ENCODE measurements around the gene CCN5. TPM values are rescaled to one million over a fixed set of nuclear protein-coding genes. Genes with fewer than 3 reads are reported as not detected.

The CCN5 gene
- total RNA-seq, 1 donor from 2014 or later, result not detected

GRCh38 chr20:44720997-44721784 lies 6.0 kb downstream of the CCN5 start:
- Mint-ChIP-seq H3K9me3 (ENCODE audit: unreplicated experiment) (no peaks in the 10 kb centered on the region), H3K27me3 (ENCODE audit: unreplicated experiment) (peaks cover 3% of the 10 kb centered on the region), H3K4me3 (ENCODE audit: unreplicated experiment) (no peak overlapping the region), H3K36me3 (ENCODE audit: unreplicated experiment) (no peaks in the 10 kb centered on the region), H3K4me1 (ENCODE audit: low read depth, unreplicated experiment) (peaks cover 11% of the 10 kb centered on the region), H3K27ac (ENCODE audit: unreplicated experiment) (no peak overlapping the region)
- TF ChIP-seq CTCF (IDR thresholded peaks at IDR 0.05; ENCODE audit: partially characterized antibody, unreplicated experiment), result no peak
- DNase-seq, result no peak

GRCh38 chr20:44721785-44722054 lies 6.6 kb downstream of the CCN5 start:
- H3K36me3 Mint-ChIP-seq (ENCODE audit: unreplicated experiment), result no peaks in the 10 kb centered on the region
- no peak for TF ChIP-seq CTCF (IDR thresholded peaks at IDR 0.05; ENCODE audit: partially characterized antibody, unreplicated experiment)
- H3K4me3 Mint-ChIP-seq (ENCODE audit: unreplicated experiment), result no peak overlapping the region
- no peak for DNase-seq
- no peak overlapping the region for H3K27ac Mint-ChIP-seq (ENCODE audit: unreplicated experiment)
- H3K9me3 Mint-ChIP-seq (ENCODE audit: unreplicated experiment), result no peaks in the 10 kb centered on the region
- H3K27me3 Mint-ChIP-seq (ENCODE audit: unreplicated experiment), result peaks cover 3% of the 10 kb centered on the region
- peaks cover 11% of the 10 kb centered on the region for H3K4me1 Mint-ChIP-seq (ENCODE audit: low read depth, unreplicated experiment)

GRCh38 chr20:44722990-44723389 lies 7.8 kb downstream of the CCN5 start:
- H3K4me1 Mint-ChIP-seq (ENCODE audit: low read depth, unreplicated experiment), result peaks cover 14% of the 10 kb centered on the region
- DNase-seq, result no peak
- no peak overlapping the region for H3K27ac Mint-ChIP-seq (ENCODE audit: unreplicated experiment)
- peaks cover 2% of the 10 kb centered on the region for H3K27me3 Mint-ChIP-seq (ENCODE audit: unreplicated experiment)
- no peaks in the 10 kb centered on the region for H3K9me3 Mint-ChIP-seq (ENCODE audit: unreplicated experiment)
- no peaks in the 10 kb centered on the region for H3K36me3 Mint-ChIP-seq (ENCODE audit: unreplicated experiment)
- no peak for TF ChIP-seq CTCF (IDR thresholded peaks at IDR 0.05; ENCODE audit: partially characterized antibody, unreplicated experiment)
- no peak overlapping the region for H3K4me3 Mint-ChIP-seq (ENCODE audit: unreplicated experiment)

- Mint-ChIP-seq H3K36me3 (ENCODE audit: unreplicated experiment) (no peaks in the 10 kb centered on the region), H3K4me3 (ENCODE audit: unreplicated experiment) (no peak overlapping the region), H3K27ac (ENCODE audit: unreplicated experiment) (no peak overlapping the region), H3K27me3 (ENCODE audit: unreplicated experiment) (peaks cover 2% of the 10 kb centered on the region), H3K9me3 (ENCODE audit: unreplicated experiment) (no peaks in the 10 kb centered on the region), H3K4me1 (ENCODE audit: low read depth, unreplicated experiment) (peaks cover 14% of the 10 kb centered on the region)
- DNase-seq, result no peak
- TF ChIP-seq CTCF (IDR thresholded peaks at IDR 0.05; ENCODE audit: partially characterized antibody, unreplicated experiment), result no peak
Observed at GRCh38 chr20:44723391-44723790, 8.2 kb downstream of the CCN5 start.

- peaks cover 2% of the 10 kb centered on the region for H3K9me3 Mint-ChIP-seq (ENCODE audit: unreplicated experiment)
- H3K4me1 Mint-ChIP-seq (ENCODE audit: low read depth, unreplicated experiment), result peaks cover 18% of the 10 kb centered on the region
- peaks cover 2% of the 10 kb centered on the region for H3K27me3 Mint-ChIP-seq (ENCODE audit: unreplicated experiment)
- TF ChIP-seq CTCF (IDR thresholded peaks at IDR 0.05; ENCODE audit: partially characterized antibody, unreplicated experiment), result no peak
- no peak overlapping the region for H3K27ac Mint-ChIP-seq (ENCODE audit: unreplicated experiment)
- H3K36me3 Mint-ChIP-seq (ENCODE audit: unreplicated experiment), result no peaks in the 10 kb centered on the region
- no peak overlapping the region for H3K4me3 Mint-ChIP-seq (ENCODE audit: unreplicated experiment)
- no peak for DNase-seq
Observed at GRCh38 chr20:44723798-44724362, 8.7 kb downstream of the CCN5 start.

All from glutamatergic neuron (in vitro differentiated cells).